GM21447 (cell line): ENCODE results near the gene COL13A1.

Experiments
- ATAC-seq: cut with Tn5 transposase; IDR thresholded peaks from one replicate; pipeline ENCODE4 v1.9.1; 2021; ENCODE audit not compliant: unreplicated experiment

COL13A1 gene

DNA sequence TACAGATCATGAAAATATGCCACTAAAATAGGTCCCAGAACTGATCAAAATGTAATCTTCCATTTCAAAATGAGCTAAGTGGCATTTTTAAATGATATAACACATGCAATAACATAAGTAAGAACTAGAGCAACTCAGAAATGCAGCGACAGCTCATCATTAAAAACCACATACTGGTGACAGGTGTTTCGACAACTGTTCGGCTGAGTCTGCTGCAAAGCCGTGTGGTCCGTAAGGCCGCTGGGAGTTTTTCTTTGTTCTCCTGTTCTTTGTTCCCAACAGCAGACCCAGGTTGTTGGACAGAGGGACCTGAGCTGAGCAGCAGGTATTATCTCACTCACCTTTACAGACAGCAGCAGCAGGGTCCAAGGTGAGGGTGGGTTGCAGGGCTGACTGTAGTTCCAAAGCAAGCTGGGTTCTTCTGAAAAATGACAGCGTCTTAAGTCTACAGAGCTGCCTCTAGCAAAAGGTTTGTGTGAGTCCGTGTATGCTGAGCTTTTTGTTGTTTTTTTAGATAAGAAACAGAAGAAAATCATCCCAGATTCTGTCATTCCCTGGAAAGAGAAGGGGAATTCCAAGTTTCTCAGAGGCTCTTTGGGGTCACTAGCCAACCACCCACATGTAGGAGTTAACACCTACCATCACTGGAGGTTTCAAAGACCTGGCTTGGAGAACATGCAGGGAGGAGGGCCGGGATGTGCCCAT, 205.6 kb downstream of the COL13A1 start:
- ATAC-seq: no peak
